Left lobe of liver (tissue), 2 donors: ENCODE results near the gene RBM10. TPM values are rescaled to one million over a fixed set of nuclear protein-coding genes. Genes with fewer than 3 reads are reported as not detected.

Experiments used
- ATAC-seq: fragments of 200-7000 bp; cut with Tn5 transposase; one replicate; pipeline ENCODE4 v1.9.1; 2020; ENCODE audit warnings: mild to moderate bottlenecking, moderate library complexity
- DNase-seq: peaks from one replicate; pipeline ENCODE4 v3.0.0-alpha.2; 2020; ENCODE audit warnings: low spot score
- total RNA-seq: library from RNA; stranded (reverse); gene quantifications from one replicate; pipeline ENCODE4 v1.2.1, GENCODE V29; 2021
- donor health status: DM: no; HTN: no; CAD: no; lungs with moderate emphysema.
- donor health status: DM: no; HTN: yes; CAD: no.

RBM10 gene
- total RNA-seq, 1 donor from 2014 or later = 15.0 TPM

DNA sequence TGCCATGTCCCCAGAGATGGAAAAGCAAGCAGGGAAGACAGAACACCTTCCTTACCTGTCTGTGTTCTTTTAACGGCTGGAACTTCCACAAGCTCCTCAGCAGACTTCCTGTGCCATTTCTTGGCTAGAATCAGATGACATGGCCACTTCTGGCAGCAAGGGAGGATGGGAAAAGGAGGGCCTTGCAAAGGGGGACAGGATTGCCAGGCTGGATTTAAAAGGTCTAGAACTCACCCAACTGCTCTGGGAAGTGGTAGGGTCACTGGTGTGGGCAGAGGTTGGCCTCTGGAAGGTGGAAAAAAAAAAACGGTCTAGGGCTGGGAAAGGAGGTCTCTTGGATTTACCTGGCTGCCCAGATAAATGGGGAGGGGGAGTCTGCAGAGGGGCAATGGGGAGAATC lies 86.1 kb downstream of the RBM10 start:
- ATAC-seq = no peak
- no peak for DNase-seq

DNA sequence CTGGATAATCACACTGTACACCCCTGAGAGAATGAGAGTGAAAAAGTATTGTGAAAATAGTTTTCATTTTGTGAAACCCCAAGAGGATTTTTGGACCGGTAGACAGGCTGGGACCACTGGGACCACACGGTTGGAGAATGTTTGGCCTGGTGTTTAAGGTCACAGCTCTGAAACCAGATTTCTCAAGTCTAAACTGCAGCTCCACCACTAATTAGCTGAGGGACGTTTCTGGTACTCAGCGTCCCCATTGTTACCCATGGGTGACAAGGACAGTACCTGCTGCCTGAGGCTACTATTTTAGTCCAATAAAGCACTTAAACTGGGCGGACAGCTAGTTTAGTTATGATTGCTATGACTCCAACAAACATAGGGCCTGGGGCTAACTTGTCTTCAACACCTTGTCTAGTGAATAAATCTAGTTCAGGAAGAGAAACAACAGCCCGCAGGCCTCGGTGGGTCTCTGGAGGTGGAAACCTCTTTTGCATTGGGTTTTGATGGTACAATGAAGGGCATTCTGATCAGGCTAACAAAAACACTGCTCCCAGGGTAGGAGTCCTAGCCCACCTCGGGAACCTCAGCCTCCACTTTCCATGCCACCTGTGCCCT lies 87.3 kb downstream of the RBM10 start:
- DNase-seq = no peak

DNA sequence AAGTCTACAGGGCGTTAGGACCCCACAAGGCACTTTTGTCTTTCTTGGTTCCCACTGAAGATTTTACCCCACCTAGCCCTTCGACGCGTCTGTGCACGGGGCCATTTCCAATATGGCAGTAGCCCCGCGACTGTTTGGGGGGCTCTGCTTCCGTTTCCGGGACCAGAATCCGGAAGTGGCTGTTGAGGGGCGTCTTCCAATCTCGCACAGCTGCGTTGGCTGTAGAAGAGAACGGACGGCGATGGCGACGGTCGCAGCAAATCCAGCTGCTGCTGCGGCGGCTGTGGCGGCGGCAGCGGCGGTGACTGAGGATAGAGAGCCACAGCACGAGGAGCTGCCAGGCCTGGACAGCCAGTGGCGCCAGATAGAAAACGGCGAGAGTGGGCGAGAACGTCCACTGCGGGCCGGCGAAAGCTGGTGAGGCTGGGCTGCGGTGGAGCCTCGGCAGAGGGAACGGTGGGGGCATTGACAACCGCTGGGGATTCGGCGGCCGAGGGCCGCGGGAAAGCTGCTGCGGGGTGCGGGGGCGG lies 87.8 kb downstream of the RBM10 start, which contains the start of gene USP11:
Gene USP11, plus strand, starts transcription at position 207 of the 530 bp plus-strand sequence. Its CDS starts 35 bp downstream, at position 242.
- no peak for DNase-seq
- no peak for ATAC-seq

More for the DNA sequence above, 87.3 kb downstream of the RBM10 start:
- no peak for ATAC-seq

DNA sequence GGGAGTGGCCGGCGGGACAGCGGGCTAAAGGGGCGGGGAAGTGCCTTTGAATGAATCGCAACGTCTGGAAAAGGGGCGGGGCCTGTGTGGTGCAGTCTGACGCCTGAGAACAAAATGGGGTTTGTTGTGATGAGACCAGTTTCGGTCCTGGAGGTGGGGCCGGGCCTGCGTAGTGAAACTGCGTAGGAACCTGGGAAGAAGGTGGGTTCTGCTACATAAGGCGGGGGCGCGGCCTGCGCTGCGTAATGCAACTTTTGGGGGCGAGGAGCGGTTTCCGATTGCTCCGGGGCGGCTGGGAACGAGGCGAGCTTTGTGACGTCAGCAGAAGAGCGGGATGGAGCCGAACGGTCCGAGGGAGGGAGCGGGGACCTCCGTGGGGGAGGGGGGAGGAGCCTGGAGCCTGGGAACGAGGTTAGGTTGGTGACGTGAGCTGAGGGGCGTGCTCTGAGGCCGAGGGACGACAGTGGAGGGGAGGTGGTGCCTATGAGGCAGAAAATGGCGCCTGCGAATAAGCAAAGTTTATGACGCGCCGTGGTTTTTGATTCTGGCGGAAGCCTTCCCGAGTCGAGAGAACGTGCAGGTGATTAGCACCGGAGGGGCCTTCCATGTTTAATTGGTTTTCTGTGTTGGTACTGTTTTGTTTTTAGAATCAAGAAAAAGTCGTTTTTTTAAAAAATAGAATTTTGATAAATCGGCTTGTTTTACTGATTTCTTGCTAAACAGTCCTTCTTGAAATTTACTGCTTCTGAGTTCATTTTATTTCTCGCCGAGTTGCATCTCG lies 88.5 kb downstream of the RBM10 start:
- peak; percentile 94 for ATAC-seq
- peak; percentile 89 for DNase-seq

DNA sequence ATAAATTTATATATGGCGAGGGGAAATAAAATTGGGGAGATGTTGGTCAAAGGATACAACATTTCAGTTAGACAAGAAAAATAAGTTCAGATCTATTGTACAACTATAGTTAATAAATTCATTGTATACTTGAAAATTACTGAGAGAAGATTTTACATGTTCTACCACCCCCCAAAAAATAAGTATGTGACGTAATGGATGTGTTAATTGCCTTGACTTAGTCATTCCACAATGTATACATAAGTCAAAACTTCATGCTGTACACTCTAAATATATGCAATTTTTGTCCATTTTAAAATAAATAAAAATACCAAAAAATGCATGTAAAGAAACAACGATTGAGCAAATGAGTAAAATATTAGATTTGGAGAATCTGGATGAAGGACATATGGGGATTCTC lies 89.6 kb downstream of the RBM10 start:
- ATAC-seq (no peak), DNase-seq (no peak)

DNA sequence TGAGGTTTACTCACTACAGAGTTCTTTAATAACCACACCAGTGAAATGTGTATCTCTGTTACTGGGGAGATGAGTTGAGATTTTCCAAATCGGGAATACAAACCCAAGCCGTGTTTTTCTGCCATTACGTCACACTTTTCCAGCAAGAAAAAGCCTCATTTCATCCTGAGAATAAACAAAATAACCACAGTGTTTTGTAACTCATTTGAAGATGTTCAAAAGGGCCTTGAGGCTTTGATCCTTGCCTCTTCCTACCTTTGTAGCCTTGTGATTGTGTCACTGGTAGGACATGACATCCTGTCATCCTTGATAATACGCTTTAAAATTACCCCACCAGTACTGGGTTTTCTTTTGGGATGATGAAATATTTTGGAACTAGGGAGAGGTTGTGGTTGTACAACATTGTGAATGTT lies 90.7 kb downstream of the RBM10 start:
- ATAC-seq (no peak), DNase-seq (no peak)

Other genes with a start within 250 kb of the RBM10 start
- 8.5 TPM for gene JADE3, start 232.8 kb upstream of the RBM10 start, total RNA-seq
- gene RGN, start 66.8 kb upstream of the RBM10 start, total RNA-seq = 188 TPM
- gene NDUFB11, start 519 bp upstream of the RBM10 start, total RNA-seq = 67.1 TPM
- gene UBA1, start 48.6 kb downstream of the RBM10 start, total RNA-seq = 87.2 TPM
- gene CDK16, start 73.5 kb downstream of the RBM10 start, total RNA-seq = 21.7 TPM
- 10.2 TPM for gene USP11, start 87.8 kb downstream of the RBM10 start, total RNA-seq
- not detected for gene ZNF157, start 225.4 kb downstream of the RBM10 start, total RNA-seq